ENCODE data around the gene ITPA. TPM values are rescaled to one million over a fixed set of nuclear protein-coding genes. Genes with fewer than 3 reads are reported as not detected.

The ITPA gene
- total RNA-seq, 3 donors from 2014 or later (not counting 1 experiment from before 2014, with no cell fraction given) = 49.6 to 53.2 (median 50.2) TPM

DNA sequence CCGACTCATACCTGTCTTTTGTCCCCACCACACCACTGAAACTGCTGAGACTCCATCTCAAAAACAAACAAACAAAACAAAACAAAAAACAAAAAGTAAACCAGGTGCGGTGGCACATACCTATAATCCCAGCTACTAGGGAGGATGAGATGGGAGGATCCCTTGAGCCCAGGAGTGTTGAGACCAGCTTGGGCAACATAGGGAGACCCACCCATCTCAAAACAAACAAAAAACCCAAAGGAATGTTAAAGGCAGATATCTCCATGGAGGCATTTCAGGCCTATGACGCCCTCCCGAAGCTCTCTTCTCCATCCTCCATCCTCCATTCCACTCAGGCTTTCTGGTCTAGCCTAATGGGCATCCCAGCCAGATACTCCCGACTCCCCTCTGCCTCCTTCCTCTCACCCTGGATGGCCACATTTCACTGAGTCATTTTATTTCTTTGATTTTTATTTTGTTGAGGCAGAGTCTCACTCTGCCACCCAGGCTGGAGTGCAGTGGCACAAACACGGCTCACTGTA is 32.9 kb downstream of the ITPA start:
- H3K27ac Mint-ChIP-seq = no peak overlapping the region
- H3K9me3 Mint-ChIP-seq = no peaks in the 10 kb centered on the region
- H3K27me3 Mint-ChIP-seq (ENCODE audit: low read depth in 2 of 2) = peaks cover 52 to 53% of the 10 kb centered on the region in 2 donors
- peaks cover 8 to 12% of the 10 kb centered on the region in 2 donors for H3K4me1 Mint-ChIP-seq
- DNase-seq (no peak), ATAC-seq (no peak)
- Histone ChIP-seq H3K9me3 (ENCODE audit: control insufficient read depth, insufficient read depth, low read length) (no peaks in the 10 kb centered on the region), H3K4me1 (ENCODE audit: control insufficient read depth, insufficient read depth, low read length) (peaks cover 24% of the 10 kb centered on the region), H3K4me3 (ENCODE audit: low read length) (no peak overlapping the region), H3K27me3 (ENCODE audit: control insufficient read depth, insufficient read depth, low read length) (peaks cover 26% of the 10 kb centered on the region), H3K27ac (ENCODE audit: low read length) (no peak overlapping the region), H3K36me3 (ENCODE audit: control insufficient read depth, insufficient read depth, low read length) (no peaks in the 10 kb centered on the region)
- H3K4me3 Mint-ChIP-seq = no peak overlapping the region
- TF ChIP-seq CTCF (IDR thresholded peaks at IDR 0.05) = no peak
- intact Hi-C loops (cut with micrococcal nuclease) = no loop called here
- 79% methylated on average over 6 of the region's 6 CpGs for WGBS (ENCODE audit: insufficient coverage)
- H3K36me3 Mint-ChIP-seq = no peaks in the 10 kb centered on the region

GRCh38 chr20:3243718-3244358 is 34.5 kb downstream of the ITPA start:
- no peak overlapping the region for H3K4me3 Mint-ChIP-seq

GRCh38 chr20:3244613-3245012 is 35.3 kb downstream of the ITPA start:
- no peaks in the 10 kb centered on the region for H3K36me3 ChIP-seq (ENCODE audit: control insufficient read depth, insufficient read depth, low read length)
- DNase-seq (no peak), ATAC-seq (no peak)
- Mint-ChIP-seq H3K27me3 (ENCODE audit: low read depth in 2 of 2) (peaks cover 51 to 56% of the 10 kb centered on the region in 2 donors), H3K27ac (no peak overlapping the region), H3K4me3 (no peak overlapping the region), H3K4me1 (peaks cover 5 to 10% of the 10 kb centered on the region in 2 donors), H3K36me3 (no peaks in the 10 kb centered on the region), H3K9me3 (no peaks in the 10 kb centered on the region)
- no peak overlapping the region for H3K27ac ChIP-seq (ENCODE audit: low read length)
- no peaks in the 10 kb centered on the region for H3K9me3 ChIP-seq (ENCODE audit: control insufficient read depth, insufficient read depth, low read length)
- H3K4me3 ChIP-seq (ENCODE audit: low read length) = no peak overlapping the region
- H3K27me3 ChIP-seq (ENCODE audit: control insufficient read depth, insufficient read depth, low read length) = peaks cover 27% of the 10 kb centered on the region
- intact Hi-C loops (cut with micrococcal nuclease) = no loop called here
- WGBS (ENCODE audit: insufficient coverage) = 89% methylated on average over 1 of the region's 1 CpG
- TF ChIP-seq CTCF (IDR thresholded peaks at IDR 0.05) = no peak
- peaks cover 18% of the 10 kb centered on the region for H3K4me1 ChIP-seq (ENCODE audit: control insufficient read depth, insufficient read depth, low read length)

More at GRCh38 chr20:3243718-3244358, 34.5 kb downstream of the ITPA start:
- Histone ChIP-seq H3K9me3 (ENCODE audit: control insufficient read depth, insufficient read depth, low read length) (no peaks in the 10 kb centered on the region), H3K27ac (ENCODE audit: low read length) (no peak overlapping the region), H3K27me3 (ENCODE audit: control insufficient read depth, insufficient read depth, low read length) (peaks cover 27% of the 10 kb centered on the region), H3K4me3 (ENCODE audit: low read length) (no peak overlapping the region), H3K4me1 (ENCODE audit: control insufficient read depth, insufficient read depth, low read length) (peaks cover 19% of the 10 kb centered on the region), H3K36me3 (ENCODE audit: control insufficient read depth, insufficient read depth, low read length) (no peaks in the 10 kb centered on the region)
- Mint-ChIP-seq H3K4me1 (peaks cover 8 to 10% of the 10 kb centered on the region in 2 donors), H3K36me3 (no peaks in the 10 kb centered on the region), H3K9me3 (no peaks in the 10 kb centered on the region), H3K27me3 (ENCODE audit: low read depth in 2 of 2) (peaks cover 53 to 57% of the 10 kb centered on the region in 2 donors), H3K27ac (no peak overlapping the region)
- 87% methylated on average over 11 of the region's 11 CpGs for WGBS (ENCODE audit: insufficient coverage)
- no peak for ATAC-seq
- intact Hi-C loops (cut with micrococcal nuclease) = no loop called here
- no peak for TF ChIP-seq CTCF (IDR thresholded peaks at IDR 0.05)
- DNase-seq = no peak
